HG02938 (cell line): ENCODE results near the gene SLC6A11.

ENCODE experiments used
- ATAC-seq: cut with Tn5 transposase; IDR thresholded peaks from one replicate; pipeline ENCODE4 v1.9.1; 2021; ENCODE audit warnings: mild to moderate bottlenecking, moderate library complexity; ENCODE audit not compliant: unreplicated experiment

SLC6A11 gene

DNA sequence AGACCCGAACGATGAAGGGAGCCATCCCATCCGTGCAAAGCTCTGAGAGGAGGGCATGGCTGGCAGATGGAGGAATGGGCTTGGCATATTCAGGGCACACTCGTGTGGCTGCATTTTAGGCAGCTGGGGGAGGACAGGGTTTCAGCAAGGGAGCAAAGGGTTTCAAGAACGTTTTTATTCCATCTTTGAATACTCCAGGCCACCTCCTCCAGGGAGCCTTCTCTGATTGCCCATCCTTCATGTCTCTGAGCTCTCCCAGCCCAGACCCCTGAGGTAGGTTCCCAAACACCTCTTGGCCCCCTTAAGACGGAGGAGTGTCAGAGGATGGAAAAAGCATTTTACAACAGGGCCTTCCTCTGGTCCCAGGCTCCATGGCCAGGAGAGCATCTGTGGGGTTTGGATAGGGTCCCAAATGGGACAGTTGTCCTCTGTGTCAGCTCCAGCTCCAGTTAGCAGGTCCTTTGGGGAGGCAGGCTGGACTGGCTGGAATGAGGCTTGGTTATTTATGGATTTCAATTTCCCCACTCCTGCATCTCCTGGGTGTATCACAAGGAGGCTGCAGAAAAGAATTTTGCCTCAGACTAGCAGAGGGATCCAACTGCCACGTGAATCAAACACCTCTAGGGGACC lies 158.8 kb downstream of the SLC6A11 start:
- ATAC-seq: no peak

- no peak for ATAC-seq
Measured at GRCh38 chr3:10975695-10976234, 159.7 kb downstream of the SLC6A11 start.

DNA sequence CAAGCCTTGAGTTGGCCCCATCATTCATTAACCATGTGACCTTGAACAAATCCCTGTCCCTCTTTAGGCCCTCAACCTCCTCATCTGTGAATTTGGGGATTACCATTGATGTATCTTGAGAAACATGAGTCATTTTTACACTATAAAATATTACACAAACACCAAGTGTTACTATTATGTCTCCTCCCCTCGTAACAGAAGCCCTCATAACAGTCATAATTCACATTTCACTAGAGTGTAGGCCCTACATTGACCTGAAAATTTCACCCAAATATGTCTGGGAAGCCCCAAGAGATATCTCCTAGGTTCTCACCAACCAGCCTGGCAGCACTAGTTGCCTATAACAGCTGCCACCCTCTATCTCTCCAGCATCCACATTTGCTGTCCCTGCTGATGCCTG lies 160.7 kb downstream of the SLC6A11 start:
- ATAC-seq: no peak

- no peak for ATAC-seq
Measured at GRCh38 chr3:10977892-10978510, 162.0 kb downstream of the SLC6A11 start.

- no peak for ATAC-seq
Measured at GRCh38 chr3:10978956-10979355, 162.9 kb downstream of the SLC6A11 start.

GRCh38 chr3:10980312-10980711 lies 164.3 kb downstream of the SLC6A11 start:
- ATAC-seq: no peak

GRCh38 chr3:10981031-10981430 lies 165.0 kb downstream of the SLC6A11 start:
- no peak for ATAC-seq

GRCh38 chr3:10981961-10982360 lies 165.9 kb downstream of the SLC6A11 start:
- ATAC-seq: no peak

GRCh38 chr3:10982782-10983181 lies 166.8 kb downstream of the SLC6A11 start:
- ATAC-seq: no peak

DNA sequence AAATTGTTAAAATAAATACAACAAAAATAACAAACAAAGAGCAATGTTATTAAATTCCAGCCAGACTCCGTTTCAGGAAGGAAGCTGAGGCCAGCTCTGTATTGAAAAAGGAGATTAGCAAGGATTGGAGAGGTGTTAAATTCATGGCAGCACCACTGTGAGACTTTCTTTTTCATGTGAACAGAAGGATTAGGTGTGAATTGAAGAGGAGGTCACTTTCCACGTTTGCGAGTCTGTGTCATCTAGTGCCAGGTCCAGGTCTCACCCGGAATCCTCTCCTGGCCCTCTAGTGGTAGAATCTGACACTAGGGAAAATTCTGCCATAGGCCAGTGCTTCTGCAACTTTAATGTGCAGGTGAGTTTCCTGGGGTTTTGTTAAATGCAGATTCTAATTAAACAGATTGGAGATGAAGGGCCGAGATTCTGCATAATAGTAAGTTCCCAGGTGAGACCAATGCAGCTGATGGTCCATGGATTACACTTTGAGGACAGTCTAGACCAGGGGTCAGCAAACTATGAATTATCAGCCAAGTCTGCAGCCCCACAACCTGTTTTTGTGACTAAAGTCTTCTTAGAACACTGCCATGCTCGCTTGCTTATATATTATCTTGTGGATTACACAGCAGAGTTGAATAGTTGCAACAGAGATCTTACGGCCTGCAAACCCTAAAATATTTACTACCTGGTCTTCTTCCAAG lies 167.3 kb downstream of the SLC6A11 start:
- ATAC-seq: no peak

- no peak for ATAC-seq
Measured at GRCh38 chr3:10984371-10984896, 168.4 kb downstream of the SLC6A11 start.

- ATAC-seq: no peak
Measured at GRCh38 chr3:10985181-10985580, 169.2 kb downstream of the SLC6A11 start.

GRCh38 chr3:10986592-10986991 lies 170.6 kb downstream of the SLC6A11 start:
- no peak for ATAC-seq

DNA sequence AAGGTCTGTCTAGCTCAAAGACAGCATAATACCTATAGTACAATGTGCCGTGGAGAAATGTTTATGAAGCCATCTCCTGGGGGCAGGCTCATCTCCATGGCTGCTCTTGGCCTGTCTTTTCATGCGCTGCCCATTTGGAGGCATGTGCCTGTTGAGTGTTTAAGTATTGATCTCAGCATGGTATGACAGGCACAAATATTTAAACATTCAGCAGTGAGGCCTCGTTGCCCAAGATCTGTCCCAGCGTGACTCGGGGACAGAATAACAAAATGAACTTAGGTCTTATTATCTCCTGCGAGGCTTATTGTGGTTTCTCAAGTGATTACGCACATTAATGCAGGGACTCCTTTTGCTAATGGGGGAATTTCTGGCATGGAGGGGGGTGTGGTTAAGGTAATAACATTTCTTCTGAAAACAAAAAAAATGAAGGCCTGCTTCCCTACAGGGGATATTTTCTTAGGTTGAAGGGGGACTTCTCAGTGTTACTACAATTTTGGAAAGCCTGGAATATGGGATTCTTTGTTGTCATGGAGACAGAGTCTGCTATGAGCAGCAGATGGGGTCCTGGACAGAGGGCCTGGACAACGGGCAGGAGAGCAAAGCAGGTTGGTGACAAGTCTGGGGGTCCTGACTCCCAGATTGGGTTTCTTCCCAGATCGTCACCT lies 172.1 kb downstream of the SLC6A11 start:
- ATAC-seq: no peak

DNA sequence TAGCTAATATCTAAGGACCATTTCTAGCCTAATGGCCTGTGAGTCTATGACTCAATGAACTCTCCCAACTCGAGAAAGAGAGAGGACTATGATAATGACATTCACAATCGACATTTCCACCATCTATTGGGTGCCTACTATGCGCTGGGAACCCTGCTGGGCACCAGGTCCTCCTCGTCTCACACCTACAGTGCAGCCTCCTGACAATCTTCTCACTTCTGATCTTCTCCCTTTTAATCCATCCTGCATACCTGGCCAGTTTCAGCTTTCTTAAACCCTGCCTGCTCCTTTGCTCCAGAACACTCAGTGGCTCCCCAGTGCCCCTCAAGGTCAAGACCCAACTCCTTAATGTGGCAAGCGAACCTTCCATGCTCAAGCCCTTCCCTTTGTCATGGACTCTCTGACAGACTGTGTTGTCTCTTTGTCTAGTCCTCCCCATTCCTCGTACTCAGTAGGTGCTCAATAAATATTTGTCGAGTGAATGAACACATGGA lies 173.0 kb downstream of the SLC6A11 start:
- ATAC-seq: no peak
